ENCODE results near the gene SH3D19.

The SH3D19 gene

DNA sequence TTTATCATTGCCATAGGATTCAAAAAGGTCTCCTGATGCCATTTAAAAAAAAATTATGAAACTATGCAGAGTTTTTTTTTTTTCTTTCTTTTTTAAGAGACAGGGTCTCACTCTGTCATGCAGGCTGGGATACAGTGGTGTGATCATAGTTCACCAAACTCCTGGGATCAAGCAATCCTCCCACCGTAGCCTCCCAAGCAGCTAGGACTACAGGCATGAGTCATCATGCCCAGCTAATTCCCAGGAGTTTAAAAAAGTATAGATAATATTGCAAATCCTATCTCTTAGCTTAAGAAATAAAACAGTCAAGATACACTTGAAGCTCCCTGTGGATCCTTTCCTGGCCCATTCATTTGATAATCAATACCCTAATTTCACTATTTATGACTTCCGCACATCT lies 107.1 kb downstream of the SH3D19 start:
- no peaks in the 10 kb centered on the region for H3K9me3 ChIP-seq (ENCODE audit: insufficient read depth, low read length, severe bottlenecking)
- no peak overlapping the region for H3K4me2 ChIP-seq (ENCODE audit: insufficient read depth, low read length)
- no peak overlapping the region for H2AFZ ChIP-seq (ENCODE audit: low read depth, low read length)
- no peaks in the 10 kb centered on the region for H3K4me1 ChIP-seq (ENCODE audit: insufficient read depth, low read length)
- ATAC-seq (ENCODE audit: insufficient read depth, low read depth) (no peak), DNase-seq (no peak)
- H3K9ac ChIP-seq (ENCODE audit: low read depth, low read length): no peak overlapping the region
- H3K79me2 ChIP-seq (ENCODE audit: insufficient read depth, low read length): no peaks in the 10 kb centered on the region
- H3K27ac ChIP-seq (ENCODE audit: low read length): no peak overlapping the region
- no peaks in the 10 kb centered on the region for H3K27me3 ChIP-seq (ENCODE audit: insufficient read depth, low read length, poor library complexity)
- TF ChIP-seq EZH2 (IDR thresholded peaks at IDR 0.05; ENCODE audit: borderline replicate concordance, low read depth, low read length, severe bottlenecking): no peak
- TF ChIP-seq, protein P1, sequence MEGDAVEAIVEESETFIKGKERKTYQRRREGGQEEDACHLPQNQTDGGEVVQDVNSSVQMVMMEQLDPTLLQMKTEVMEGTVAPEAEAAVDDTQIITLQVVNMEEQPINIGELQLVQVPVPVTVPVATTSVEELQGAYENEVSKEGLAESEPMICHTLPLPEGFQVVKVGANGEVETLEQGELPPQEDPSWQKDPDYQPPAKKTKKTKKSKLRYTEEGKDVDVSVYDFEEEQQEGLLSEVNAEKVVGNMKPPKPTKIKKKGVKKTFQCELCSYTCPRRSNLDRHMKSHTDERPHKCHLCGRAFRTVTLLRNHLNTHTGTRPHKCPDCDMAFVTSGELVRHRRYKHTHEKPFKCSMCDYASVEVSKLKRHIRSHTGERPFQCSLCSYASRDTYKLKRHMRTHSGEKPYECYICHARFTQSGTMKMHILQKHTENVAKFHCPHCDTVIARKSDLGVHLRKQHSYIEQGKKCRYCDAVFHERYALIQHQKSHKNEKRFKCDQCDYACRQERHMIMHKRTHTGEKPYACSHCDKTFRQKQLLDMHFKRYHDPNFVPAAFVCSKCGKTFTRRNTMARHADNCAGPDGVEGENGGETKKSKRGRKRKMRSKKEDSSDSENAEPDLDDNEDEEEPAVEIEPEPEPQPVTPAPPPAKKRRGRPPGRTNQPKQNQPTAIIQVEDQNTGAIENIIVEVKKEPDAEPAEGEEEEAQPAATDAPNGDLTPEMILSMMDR (IDR thresholded peaks at IDR 0.05; ENCODE audit: borderline replicate concordance, extremely low read depth, low read length, poor library complexity, severe bottlenecking): no peak
- no peaks in the 10 kb centered on the region for H3K36me3 ChIP-seq (ENCODE audit: insufficient read depth, low read length)
- H3K4me3 ChIP-seq (ENCODE audit: low read depth in 1 of 2, low read length in 2 of 2): no peak overlapping the region
- H4K20me1 ChIP-seq (ENCODE audit: insufficient read depth, low read length): no peaks in the 10 kb centered on the region

DNA sequence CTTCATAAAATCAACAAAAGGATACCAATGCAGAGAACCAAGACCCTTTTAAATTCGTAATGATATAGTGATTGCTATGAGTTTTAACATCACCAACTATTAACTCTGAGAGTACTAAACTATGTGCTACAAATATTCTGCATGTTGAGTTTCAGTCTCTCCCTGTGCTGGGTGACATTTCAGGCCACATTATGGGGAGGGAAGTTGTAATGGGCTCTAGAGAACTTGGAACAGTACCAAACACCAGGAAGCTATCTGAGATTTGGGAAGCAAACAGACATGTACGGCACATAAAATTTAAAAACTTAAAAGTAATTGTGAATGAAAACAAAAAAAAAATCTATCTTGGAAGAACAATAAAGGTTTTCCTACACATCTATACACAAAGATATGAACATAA lies 108.1 kb downstream of the SH3D19 start:
- H3K4me2 ChIP-seq (ENCODE audit: insufficient read depth, low read length): no peak overlapping the region
- H3K9ac ChIP-seq (ENCODE audit: low read depth, low read length): no peak overlapping the region
- H3K9me3 ChIP-seq (ENCODE audit: insufficient read depth, low read length, severe bottlenecking): no peaks in the 10 kb centered on the region
- H3K27me3 ChIP-seq (ENCODE audit: insufficient read depth, low read length, poor library complexity): no peaks in the 10 kb centered on the region
- H3K79me2 ChIP-seq (ENCODE audit: insufficient read depth, low read length): no peaks in the 10 kb centered on the region
- no peaks in the 10 kb centered on the region for H3K36me3 ChIP-seq (ENCODE audit: insufficient read depth, low read length)
- TF ChIP-seq, protein P1 (IDR thresholded peaks at IDR 0.05; ENCODE audit: borderline replicate concordance, extremely low read depth, low read length, poor library complexity, severe bottlenecking): no peak
- TF ChIP-seq EZH2 (IDR thresholded peaks at IDR 0.05; ENCODE audit: borderline replicate concordance, low read depth, low read length, severe bottlenecking): no peak
- no peaks in the 10 kb centered on the region for H4K20me1 ChIP-seq (ENCODE audit: insufficient read depth, low read length)
- no peak for DNase-seq
- ATAC-seq (ENCODE audit: insufficient read depth, low read depth): no peak
- H3K27ac ChIP-seq (ENCODE audit: low read length): no peak overlapping the region
- H3K4me3 ChIP-seq (ENCODE audit: low read depth in 1 of 2, low read length in 2 of 2): no peak overlapping the region
- no peaks in the 10 kb centered on the region for H3K4me1 ChIP-seq (ENCODE audit: insufficient read depth, low read length)
- no peak overlapping the region for H2AFZ ChIP-seq (ENCODE audit: low read depth, low read length)

DNA sequence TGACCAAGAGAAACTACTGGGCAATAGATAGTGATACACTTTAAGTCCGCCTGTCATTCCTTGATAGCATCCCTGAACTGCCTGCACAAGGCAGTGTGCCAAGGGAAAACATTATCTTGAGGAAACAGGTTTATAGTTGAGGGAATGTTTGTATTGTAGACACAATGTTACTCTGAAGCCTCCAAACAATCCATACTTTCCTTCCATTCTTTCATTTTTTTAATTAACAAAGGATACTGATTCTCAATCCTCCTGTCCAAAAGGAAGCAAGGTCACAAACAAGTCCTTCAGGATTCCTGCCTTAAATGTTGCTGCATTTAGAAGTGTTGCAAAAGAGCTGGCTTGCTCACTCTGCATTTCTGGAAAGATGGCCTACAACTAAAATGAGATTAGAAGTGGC lies 110.1 kb downstream of the SH3D19 start:
- H3K27me3 ChIP-seq (ENCODE audit: insufficient read depth, low read length, poor library complexity): no peaks in the 10 kb centered on the region
- no peaks in the 10 kb centered on the region for H3K79me2 ChIP-seq (ENCODE audit: insufficient read depth, low read length)
- H3K4me2 ChIP-seq (ENCODE audit: insufficient read depth, low read length): no peak overlapping the region
- H3K9ac ChIP-seq (ENCODE audit: low read depth, low read length): no peak overlapping the region
- no peaks in the 10 kb centered on the region for H3K36me3 ChIP-seq (ENCODE audit: insufficient read depth, low read length)
- H3K4me3 ChIP-seq (ENCODE audit: low read depth in 1 of 2, low read length in 2 of 2): no peak overlapping the region
- no peak overlapping the region for H3K27ac ChIP-seq (ENCODE audit: low read length)
- no peak overlapping the region for H2AFZ ChIP-seq (ENCODE audit: low read depth, low read length)
- DNase-seq (no peak), ATAC-seq (ENCODE audit: insufficient read depth, low read depth) (no peak)
- TF ChIP-seq EZH2 (IDR thresholded peaks at IDR 0.05; ENCODE audit: borderline replicate concordance, low read depth, low read length, severe bottlenecking): no peak
- TF ChIP-seq, protein P1 (IDR thresholded peaks at IDR 0.05; ENCODE audit: borderline replicate concordance, extremely low read depth, low read length, poor library complexity, severe bottlenecking): no peak
- no peaks in the 10 kb centered on the region for H3K4me1 ChIP-seq (ENCODE audit: insufficient read depth, low read length)
- no peaks in the 10 kb centered on the region for H3K9me3 ChIP-seq (ENCODE audit: insufficient read depth, low read length, severe bottlenecking)
- no peaks in the 10 kb centered on the region for H4K20me1 ChIP-seq (ENCODE audit: insufficient read depth, low read length)

DNA sequence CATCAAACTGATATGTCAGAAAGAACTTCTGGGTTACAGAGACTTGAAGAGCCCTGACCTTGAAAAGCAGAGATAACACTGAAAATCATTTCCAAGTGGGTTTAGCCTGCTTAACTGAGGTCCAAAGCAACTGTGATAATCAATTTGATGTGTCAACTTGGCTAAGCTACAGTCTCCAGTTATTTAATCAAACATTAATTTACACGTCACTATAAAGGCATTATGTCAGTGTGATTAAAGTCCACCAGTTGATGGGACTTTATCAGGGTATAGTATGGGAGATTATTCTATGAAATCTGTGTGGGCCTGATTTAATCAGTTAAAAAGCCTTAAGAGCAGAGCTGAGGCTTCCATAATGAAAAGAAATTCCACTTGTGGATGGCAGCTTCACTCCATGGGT lies 117.5 kb downstream of the SH3D19 start:
- no peaks in the 10 kb centered on the region for H3K4me1 ChIP-seq (ENCODE audit: insufficient read depth, low read length)
- H3K27ac ChIP-seq (ENCODE audit: low read length): no peak overlapping the region
- no peak for ATAC-seq (ENCODE audit: insufficient read depth, low read depth)
- no peak overlapping the region for H3K4me3 ChIP-seq (ENCODE audit: low read depth in 1 of 2, low read length in 2 of 2)
- no peaks in the 10 kb centered on the region for H3K9me3 ChIP-seq (ENCODE audit: insufficient read depth, low read length, severe bottlenecking)
- H3K27me3 ChIP-seq (ENCODE audit: insufficient read depth, low read length, poor library complexity): no peaks in the 10 kb centered on the region
- H3K36me3 ChIP-seq (ENCODE audit: insufficient read depth, low read length): no peaks in the 10 kb centered on the region
- H2AFZ ChIP-seq (ENCODE audit: low read depth, low read length): no peak overlapping the region
- H4K20me1 ChIP-seq (ENCODE audit: insufficient read depth, low read length): no peaks in the 10 kb centered on the region
- no peaks in the 10 kb centered on the region for H3K79me2 ChIP-seq (ENCODE audit: insufficient read depth, low read length)
- no peak for DNase-seq
- no peak overlapping the region for H3K4me2 ChIP-seq (ENCODE audit: insufficient read depth, low read length)
- TF ChIP-seq, protein P1 (IDR thresholded peaks at IDR 0.05; ENCODE audit: borderline replicate concordance, extremely low read depth, low read length, poor library complexity, severe bottlenecking): no peak
- TF ChIP-seq EZH2 (IDR thresholded peaks at IDR 0.05; ENCODE audit: borderline replicate concordance, low read depth, low read length, severe bottlenecking): no peak
- no peak overlapping the region for H3K9ac ChIP-seq (ENCODE audit: low read depth, low read length)
